ENCODE data around the gene IGFBP1. TPM values are rescaled to one million over a fixed set of nuclear protein-coding genes. Genes with fewer than 3 reads are reported as not detected.

Gene IGFBP1
- total RNA-seq, 4 donors from 2014 or later, result not detected

GRCh38 chr7:45923290-45923689 is 35.0 kb downstream of the IGFBP1 start:
- H3K4me1 ChIP-seq, result peaks cover 3 to 59% (median 20%) of the 10 kb centered on the region in 3 donors
- no peaks in the 10 kb centered on the region for H3K36me3 ChIP-seq
- H3K27me3 ChIP-seq, result peaks cover 47% of the 10 kb centered on the region
- no peak for TF ChIP-seq POLR2A (IDR thresholded peaks at IDR 0.05)
- TF ChIP-seq CTCF (IDR thresholded peaks at IDR 0.05), result peak; percentile 77 to 90 (median 85)
- H3K9me3 ChIP-seq, result peaks cover 0 to under 1% (median 0%) of the 10 kb centered on the region in 3 donors
- WGBS, 2 donors (ENCODE audit: low coverage in 1 of 2), result 0 to 8% methylated on average over 4 to 9 of the region's 9 CpGs
- no peak for ATAC-seq
- H3K27ac ChIP-seq, result no peak overlapping the region
- no peak overlapping the region for H3K4me3 ChIP-seq

GRCh38 chr7:45923818-45924217 is 35.5 kb downstream of the IGFBP1 start:
- H3K27ac ChIP-seq, result no peak overlapping the region
- H3K4me3 ChIP-seq, result no peak overlapping the region
- no peak for TF ChIP-seq POLR2AphosphoS5 (IDR thresholded peaks at IDR 0.05)
- no peak for TF ChIP-seq POLR2A (IDR thresholded peaks at IDR 0.05)
- TF ChIP-seq EP300 (IDR thresholded peaks at IDR 0.05), result no peak
- no peak for TF ChIP-seq CTCF (IDR thresholded peaks at IDR 0.05)
- peaks cover 3 to 56% (median 20%) of the 10 kb centered on the region in 3 donors for H3K4me1 ChIP-seq
- peaks cover 42% of the 10 kb centered on the region for H3K27me3 ChIP-seq
- peaks cover 0 to 4% (median 0%) of the 10 kb centered on the region in 3 donors for H3K9me3 ChIP-seq
- no peak for ATAC-seq
- 79% methylated on average over 6 of the region's 6 CpGs for WGBS, 2 donors (ENCODE audit: low coverage in 1 of 2)
- no peaks in the 10 kb centered on the region for H3K36me3 ChIP-seq

- TF ChIP-seq EP300 (IDR thresholded peaks at IDR 0.05) (no peak), POLR2AphosphoS5 (IDR thresholded peaks at IDR 0.05) (peak; percentile 8)
- no peak overlapping the region for H3K4me3 ChIP-seq
- 37% methylated on average over 4 to 5 of the region's 5 CpGs for WGBS, 2 donors (ENCODE audit: low coverage in 1 of 2)
- peaks cover 3 to 52% (median 20%) of the 10 kb centered on the region in 3 donors for H3K4me1 ChIP-seq
- ATAC-seq, result peak; percentile 28
- H3K9me3 ChIP-seq, result peaks cover 0 to 4% (median 0%) of the 10 kb centered on the region in 3 donors
- no peak overlapping the region for H3K27ac ChIP-seq
- peaks cover 37% of the 10 kb centered on the region for H3K27me3 ChIP-seq
- no peaks in the 10 kb centered on the region for H3K36me3 ChIP-seq
Measured at GRCh38 chr7:45924283-45924682, 36.0 kb downstream of the IGFBP1 start.

- Histone ChIP-seq H3K9me3 (peaks cover 0 to 4% (median 0%) of the 10 kb centered on the region in 3 donors), H3K4me1 (peaks cover 0 to 17% (median 3%) of the 10 kb centered on the region in 3 donors), H3K4me3 (no peak overlapping the region), H3K36me3 (no peaks in the 10 kb centered on the region), H3K27me3 (peaks cover 3% of the 10 kb centered on the region), H3K27ac (no peak overlapping the region)
- 91 to 97% methylated on average over 3 of the region's 3 CpGs for WGBS, 2 donors (ENCODE audit: low coverage in 1 of 2)
- no peak for TF ChIP-seq CTCF (IDR thresholded peaks at IDR 0.05)
- no peak for TF ChIP-seq EP300 (IDR thresholded peaks at IDR 0.05)
- no peak for TF ChIP-seq POLR2AphosphoS5 (IDR thresholded peaks at IDR 0.05)
- no peak for TF ChIP-seq POLR2A (IDR thresholded peaks at IDR 0.05)
- no peak for ATAC-seq
Measured at GRCh38 chr7:45927721-45928120, 39.4 kb downstream of the IGFBP1 start.

- Histone ChIP-seq H3K36me3 (no peaks in the 10 kb centered on the region), H3K27ac (no peak overlapping the region), H3K4me1 (no peaks in the 10 kb centered on the region), H3K27me3 (no peaks in the 10 kb centered on the region), H3K9me3 (peaks cover 0 to 4% (median 0%) of the 10 kb centered on the region in 3 donors), H3K4me3 (no peak overlapping the region)
- TF ChIP-seq POLR2AphosphoS5 (IDR thresholded peaks at IDR 0.05), result no peak
- no peak for TF ChIP-seq EP300 (IDR thresholded peaks at IDR 0.05)
- TF ChIP-seq POLR2A (IDR thresholded peaks at IDR 0.05), result no peak
- TF ChIP-seq CTCF (IDR thresholded peaks at IDR 0.05), result no peak
- no peak for ATAC-seq
Measured at GRCh38 chr7:45930967-45931366, 42.7 kb downstream of the IGFBP1 start.
